Measurements from ENCODE around the gene GAD1. TPM values are rescaled to one million over a fixed set of nuclear protein-coding genes. Genes with fewer than 3 reads are reported as not detected.

GAD1 gene
- total RNA-seq, 1 donor from 2014 or later: not detected

- TF ChIP-seq CTCF (IDR thresholded peaks at IDR 0.05): no peak
- H3K27ac ChIP-seq: no peak overlapping the region
- intact Hi-C loops (cut with DNase I): no loop called here
- H3K36me3 ChIP-seq: no peaks in the 10 kb centered on the region
- DNase-seq (no peak), ATAC-seq (no peak)
- H3K27me3 ChIP-seq (ENCODE audit: low read depth): no peaks in the 10 kb centered on the region
- no peak overlapping the region for H3K4me3 ChIP-seq
- H3K4me1 ChIP-seq: no peaks in the 10 kb centered on the region
- no peaks in the 10 kb centered on the region for H3K9me3 ChIP-seq
Measured at GRCh38 chr2:170774074-170774473, 42.6 kb upstream of the GAD1 start.

GRCh38 chr2:170778900-170779299 lies 37.8 kb upstream of the GAD1 start:
- intact Hi-C loops (cut with DNase I): no loop called here
- Histone ChIP-seq H3K27me3 (ENCODE audit: low read depth) (no peaks in the 10 kb centered on the region), H3K9me3 (no peaks in the 10 kb centered on the region), H3K4me1 (no peaks in the 10 kb centered on the region), H3K36me3 (no peaks in the 10 kb centered on the region), H3K4me3 (no peak overlapping the region), H3K27ac (no peak overlapping the region)
- ATAC-seq: peak; percentile 76 to 84
- DNase-seq: no peak
- no peak for TF ChIP-seq CTCF (IDR thresholded peaks at IDR 0.05)

GRCh38 chr2:170779304-170779703 lies 37.4 kb upstream of the GAD1 start:
- Histone ChIP-seq H3K4me3 (no peak overlapping the region), H3K9me3 (no peaks in the 10 kb centered on the region), H3K27ac (no peak overlapping the region), H3K36me3 (no peaks in the 10 kb centered on the region), H3K4me1 (no peaks in the 10 kb centered on the region), H3K27me3 (ENCODE audit: low read depth) (no peaks in the 10 kb centered on the region)
- DNase-seq: no peak
- intact Hi-C loops (cut with DNase I): no loop called here
- no peak for TF ChIP-seq CTCF (IDR thresholded peaks at IDR 0.05)
- no peak for ATAC-seq

- no peak overlapping the region for H3K4me3 ChIP-seq
- intact Hi-C loops (cut with DNase I): no loop called here
- H3K27ac ChIP-seq: no peak overlapping the region
- H3K9me3 ChIP-seq: no peaks in the 10 kb centered on the region
- H3K36me3 ChIP-seq: no peaks in the 10 kb centered on the region
- H3K4me1 ChIP-seq: no peaks in the 10 kb centered on the region
- H3K27me3 ChIP-seq (ENCODE audit: low read depth): no peaks in the 10 kb centered on the region
- no peak for TF ChIP-seq CTCF (IDR thresholded peaks at IDR 0.05)
- ATAC-seq (no peak), DNase-seq (no peak)
Measured at GRCh38 chr2:170782673-170783072, 34.0 kb upstream of the GAD1 start.

GRCh38 chr2:170783549-170783948 lies 33.1 kb upstream of the GAD1 start:
- Histone ChIP-seq H3K27ac (no peak overlapping the region), H3K27me3 (ENCODE audit: low read depth) (no peaks in the 10 kb centered on the region), H3K36me3 (no peaks in the 10 kb centered on the region), H3K4me1 (no peaks in the 10 kb centered on the region), H3K9me3 (no peaks in the 10 kb centered on the region), H3K4me3 (no peak overlapping the region)
- intact Hi-C loops (cut with DNase I): no loop called here
- ATAC-seq (no peak), DNase-seq (no peak)
- no peak for TF ChIP-seq CTCF (IDR thresholded peaks at IDR 0.05)

- no peaks in the 10 kb centered on the region for H3K9me3 ChIP-seq
- no peak for DNase-seq
Measured at GRCh38 chr2:170798996-170799395, 17.7 kb upstream of the GAD1 start.

More at GRCh38 chr2:170798996-170799395, 17.7 kb upstream of the GAD1 start:
- no peak overlapping the region for H3K27ac ChIP-seq
- TF ChIP-seq CTCF (IDR thresholded peaks at IDR 0.05): no peak
- no peaks in the 10 kb centered on the region for H3K27me3 ChIP-seq (ENCODE audit: low read depth)
- H3K4me3 ChIP-seq: no peak overlapping the region
- ATAC-seq: no peak
- no peaks in the 10 kb centered on the region for H3K36me3 ChIP-seq
- intact Hi-C loops (cut with DNase I): no loop called here
- no peaks in the 10 kb centered on the region for H3K4me1 ChIP-seq
